ENCODE measurements around the gene YBEY. TPM values are rescaled to one million over a fixed set of nuclear protein-coding genes. Genes with fewer than 3 reads are reported as not detected.
A peak's percentile ranks its signal among the peaks of the same experiment; 100 is the strongest.

The YBEY gene
- total RNA-seq, 1 experiment from 2014 or later, result 18.4 TPM

DNA sequence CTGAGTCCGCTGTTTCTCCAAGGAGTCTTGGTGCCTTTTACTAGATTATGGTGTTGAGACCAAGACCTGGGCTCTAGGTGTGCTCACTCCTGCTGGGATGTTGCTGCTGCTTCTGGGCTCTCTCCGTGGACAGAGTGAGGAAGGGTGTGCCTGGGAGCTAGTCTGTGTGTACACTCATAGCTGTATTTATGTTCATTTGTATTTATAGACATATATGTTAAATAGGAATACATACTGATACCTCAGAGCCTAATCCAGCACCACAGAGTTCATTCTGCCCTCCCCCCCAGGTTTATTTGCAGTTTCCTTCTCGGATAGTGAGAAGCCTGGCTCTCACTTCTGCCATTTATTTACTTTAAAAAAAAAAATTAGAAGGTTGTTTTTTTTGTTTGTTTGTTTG is 50.5 kb downstream of the YBEY start:
- DNase-seq (ENCODE audit: low read depth in 1 of 2, low spot score in 2 of 2), result no peak
- Histone ChIP-seq H3K36me3 (peaks cover 86% of the 10 kb centered on the region), H3K27ac (0 out of 2 replicates have a peak overlapping the region, but pooled peaks have one; percentile 8), H3K4me1 (replicated peaks) (peaks cover 85% of the 10 kb centered on the region), H3K4me3 (no peak overlapping the region), H3K9me3 (replicated peaks) (no peaks in the 10 kb centered on the region), H3K27me3 (replicated peaks) (no peaks in the 10 kb centered on the region)

DNA sequence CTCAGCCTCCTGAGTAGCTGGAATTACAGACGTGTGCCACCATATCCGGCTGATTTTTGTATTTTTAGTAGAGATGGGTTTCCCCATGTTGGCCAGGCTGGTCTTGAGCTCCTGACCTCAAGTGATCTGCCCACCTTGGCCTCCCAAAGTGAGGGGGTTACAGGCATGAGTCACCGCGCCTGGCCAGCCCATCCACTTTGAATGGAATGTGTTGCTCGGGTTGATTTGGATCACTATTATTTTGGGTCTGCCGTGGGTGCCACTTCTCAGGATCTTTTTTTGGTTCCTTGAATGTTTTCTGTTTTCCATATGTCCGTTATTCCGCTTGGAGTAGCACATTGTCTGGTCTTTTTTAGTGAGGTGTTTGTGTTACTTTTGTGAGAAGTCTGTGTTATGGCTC is 54.9 kb downstream of the YBEY start:
- H3K27ac ChIP-seq, result peak overlapping the region; percentile 78
- peak; percentile 79 to 85 for DNase-seq (ENCODE audit: low read depth in 1 of 2, low spot score in 2 of 2)
- no peaks in the 10 kb centered on the region for H3K9me3 ChIP-seq (replicated peaks)
- peaks cover 91% of the 10 kb centered on the region for H3K36me3 ChIP-seq
- H3K27me3 ChIP-seq (replicated peaks), result no peaks in the 10 kb centered on the region
- H3K4me3 ChIP-seq, result no peak overlapping the region
- H3K4me1 ChIP-seq (replicated peaks), result peaks cover 54% of the 10 kb centered on the region

DNA sequence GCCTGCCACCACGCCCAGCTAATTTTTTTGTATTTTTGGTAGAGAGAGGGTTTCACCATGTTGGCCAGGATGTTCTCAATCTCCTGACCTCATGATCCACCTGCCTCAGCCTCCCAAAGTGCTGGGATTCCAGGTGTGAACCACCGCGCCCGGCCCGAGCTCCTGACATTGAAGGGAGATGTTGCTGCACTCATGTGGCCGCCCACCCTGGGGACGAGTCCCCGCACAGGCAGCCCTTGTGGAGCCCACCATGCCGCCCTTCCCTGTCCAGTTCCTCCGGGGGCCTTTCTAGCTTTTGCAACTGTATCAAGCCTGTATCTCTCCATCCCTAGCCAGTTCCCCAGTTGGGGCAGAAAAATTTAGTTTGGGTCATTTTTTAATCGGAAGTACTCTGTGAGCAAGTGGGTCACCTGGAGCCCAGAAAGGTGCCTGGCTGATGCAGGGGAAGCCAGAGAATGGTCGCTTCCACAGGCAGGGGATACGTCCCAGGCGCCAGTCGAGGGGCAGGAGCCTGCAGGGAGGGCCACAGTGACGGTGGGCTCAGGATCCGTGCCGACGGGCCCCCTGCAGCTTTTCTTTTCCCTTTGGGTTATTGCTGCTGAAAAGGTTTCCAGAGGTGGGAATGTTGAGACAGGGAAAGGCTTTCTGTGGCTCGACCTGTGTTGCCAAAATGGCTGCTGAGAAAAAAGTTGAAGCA is 58.2 kb downstream of the YBEY start:
- no peak overlapping the region for H3K27ac ChIP-seq
- H3K4me1 ChIP-seq (replicated peaks), result peaks cover 61% of the 10 kb centered on the region
- H3K9me3 ChIP-seq (replicated peaks), result no peaks in the 10 kb centered on the region
- peaks cover 79% of the 10 kb centered on the region for H3K36me3 ChIP-seq
- no peak for DNase-seq (ENCODE audit: low read depth in 1 of 2, low spot score in 2 of 2)
- H3K4me3 ChIP-seq, result no peak overlapping the region
- no peaks in the 10 kb centered on the region for H3K27me3 ChIP-seq (replicated peaks)

DNA sequence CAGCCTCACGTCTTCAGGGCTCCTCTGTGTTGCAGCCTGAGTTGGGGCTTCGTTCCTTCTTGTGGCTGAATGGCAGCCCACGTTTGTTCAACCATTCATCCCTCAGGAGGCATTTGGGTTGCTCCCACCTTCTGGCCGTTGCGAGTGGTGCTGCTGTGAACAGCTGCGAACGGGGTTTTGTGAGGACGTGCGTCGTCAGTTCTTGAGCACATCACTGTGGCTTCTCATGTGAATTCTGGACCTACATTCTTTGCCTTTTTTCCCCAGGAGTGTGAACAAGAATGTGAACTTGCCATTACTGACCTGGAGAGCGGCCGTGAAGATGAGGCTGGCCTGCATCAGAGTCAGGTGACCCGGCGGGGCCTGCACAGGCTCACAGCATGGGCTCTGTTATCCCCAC is 59.7 kb downstream of the YBEY start:
- H3K27me3 ChIP-seq (replicated peaks), result no peaks in the 10 kb centered on the region
- no peaks in the 10 kb centered on the region for H3K9me3 ChIP-seq (replicated peaks)
- H3K36me3 ChIP-seq, result peaks cover 81% of the 10 kb centered on the region
- peak overlapping the region; percentile 36 for H3K27ac ChIP-seq
- no peak for DNase-seq (ENCODE audit: low read depth in 1 of 2, low spot score in 2 of 2)
- peaks cover 53% of the 10 kb centered on the region for H3K4me1 ChIP-seq (replicated peaks)
- no peak overlapping the region for H3K4me3 ChIP-seq

DNA sequence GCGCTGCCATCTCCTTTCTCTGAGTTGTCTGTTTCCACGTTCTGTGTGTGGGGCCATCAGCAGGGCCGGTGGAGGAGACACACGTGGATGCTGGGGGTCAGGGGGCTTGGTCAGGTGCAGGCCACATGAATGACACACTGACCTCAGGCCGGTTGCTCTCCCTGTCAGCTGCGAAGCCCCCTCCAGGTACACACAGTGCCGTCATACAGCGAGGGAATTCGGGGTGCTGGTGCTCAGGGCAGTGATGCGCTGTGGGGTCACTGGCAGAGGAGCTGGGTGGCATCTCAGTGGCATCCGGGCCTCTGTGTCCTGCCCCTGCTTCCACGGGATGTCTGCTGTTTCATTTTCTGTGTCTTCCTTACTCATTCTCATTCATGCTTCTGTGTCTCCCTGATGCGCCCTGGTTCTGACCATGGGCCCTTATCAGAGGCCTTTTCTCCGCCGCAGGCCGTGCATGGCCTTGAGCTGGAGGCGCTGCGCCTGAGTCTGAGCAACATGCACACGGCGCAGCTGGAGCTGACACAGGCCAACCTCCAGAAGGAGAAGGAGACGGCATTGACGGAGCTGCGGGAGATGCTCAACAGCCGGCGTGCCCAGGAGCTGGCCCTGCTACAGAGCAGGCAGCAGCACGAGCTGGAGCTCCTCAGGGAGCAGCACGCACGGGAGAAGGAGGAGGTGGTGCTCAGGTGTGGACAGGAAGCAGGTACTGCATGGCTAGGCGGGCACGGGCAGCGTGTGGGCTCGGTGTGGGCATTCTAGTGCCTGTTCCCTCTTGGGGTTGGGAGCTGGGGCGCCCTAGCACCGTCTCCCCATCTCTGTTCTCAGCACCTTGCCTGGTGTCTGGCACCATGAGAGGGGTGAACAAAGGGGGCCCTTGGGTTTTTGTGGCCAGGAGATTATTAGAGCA is 60.4 kb downstream of the YBEY start:
- H3K4me1 ChIP-seq (replicated peaks), result peaks cover 47% of the 10 kb centered on the region
- DNase-seq (ENCODE audit: low read depth in 1 of 2, low spot score in 2 of 2), result no peak
- H3K27me3 ChIP-seq (replicated peaks), result no peaks in the 10 kb centered on the region
- H3K9me3 ChIP-seq (replicated peaks), result no peaks in the 10 kb centered on the region
- peaks cover 86% of the 10 kb centered on the region for H3K36me3 ChIP-seq
- peak overlapping the region; percentile 36 for H3K27ac ChIP-seq
- H3K4me3 ChIP-seq, result no peak overlapping the region

DNA sequence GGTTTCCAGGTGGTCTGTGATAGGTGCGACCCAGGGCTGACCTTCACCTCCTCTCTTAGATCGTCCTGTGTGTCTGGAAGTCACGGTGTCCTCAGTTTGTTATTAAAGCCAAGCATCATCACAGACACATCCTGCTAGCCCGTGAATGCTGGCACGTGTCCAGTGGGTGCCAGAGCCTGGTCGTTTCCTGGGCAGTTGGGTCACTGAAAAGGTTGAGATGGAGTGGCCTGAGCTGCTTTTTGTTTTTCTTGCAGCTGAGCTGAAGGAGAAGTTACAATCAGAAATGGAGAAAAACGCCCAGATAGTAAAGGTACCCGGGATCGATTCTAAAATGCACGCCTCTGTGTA is 61.0 kb downstream of the YBEY start:
- Histone ChIP-seq H3K9me3 (replicated peaks) (no peaks in the 10 kb centered on the region), H3K4me3 (no peak overlapping the region), H3K36me3 (peaks cover 86% of the 10 kb centered on the region), H3K27me3 (replicated peaks) (no peaks in the 10 kb centered on the region), H3K27ac (peak overlapping the region; percentile 36), H3K4me1 (replicated peaks) (peaks cover 40% of the 10 kb centered on the region)
- DNase-seq (ENCODE audit: low read depth in 1 of 2, low spot score in 2 of 2), result peak; percentile 66 to 72

Other genes starting within 250 kb of the YBEY start
- gene COL6A2, start 188.2 kb upstream of the YBEY start, total RNA-seq (2014; rRNA removed; shearing (Covaris generic)), result 310 and 333 TPM in 2 replicates
- not detected in 2 replicates for gene FTCD, start 130.8 kb upstream of the YBEY start, total RNA-seq (2014; rRNA removed; shearing (Covaris generic))
- gene SPATC1L, start 101.9 kb upstream of the YBEY start, total RNA-seq (2014; rRNA removed; shearing (Covaris generic)), result 4.3 and 7.1 TPM in 2 replicates
- 27.3 and 33.3 TPM in 2 replicates for gene LSS, start 57.6 kb upstream of the YBEY start, total RNA-seq (2014; rRNA removed; shearing (Covaris generic))
- 80.9 and 88.7 TPM in 2 replicates for gene MCM3AP, start 731 bp upstream of the YBEY start, total RNA-seq (2014; rRNA removed; shearing (Covaris generic))
- gene C21orf58, start 37.5 kb downstream of the YBEY start, total RNA-seq (2014; rRNA removed; shearing (Covaris generic)), result 20.3 and 20.9 TPM in 2 replicates
- gene PCNT, start 37.8 kb downstream of the YBEY start, total RNA-seq (2014; rRNA removed; shearing (Covaris generic)), result 48.0 and 57.3 TPM in 2 replicates
- 10.8 and 19.2 TPM in 2 replicates for gene DIP2A, start 172.5 kb downstream of the YBEY start, total RNA-seq (2014; rRNA removed; shearing (Covaris generic))